IMR-90 (cell line): ENCODE measurements around the gene MFSD6L.

Experiments
- CTCF ChIP-seq: conservative IDR thresholded peaks from 2 replicates; pipeline ENCODE4 v1.5.1; 2012; ENCODE audit warnings: mild to moderate bottlenecking, low read depth, low read length, improper control_type of control experiment
- FOS ChIP-seq: fragments of 150-350 bp; IDR thresholded peaks from 2 replicates; pipeline ENCODE4 v1.6.1; 2016; ENCODE audit warnings: low read depth, low read length
- MAZ ChIP-seq: IDR thresholded peaks from 2 replicates; pipeline ENCODE4 v1.6.1; 2012; ENCODE audit warnings: low read depth, mild to moderate bottlenecking, low read length, improper control_type of control experiment, moderate library complexity, borderline replicate concordance
- POLR2A ChIP-seq: IDR thresholded peaks from 2 replicates; pipeline ENCODE4 v1.6.1; 2012; ENCODE audit warnings: mild to moderate bottlenecking, low read depth, low read length
- RAD21 ChIP-seq: IDR thresholded peaks from 2 replicates; pipeline ENCODE4 v1.6.1; 2012; ENCODE audit warnings: low read length, improper control_type of control experiment
- USF2 ChIP-seq: fragments of 150-350 bp; IDR thresholded peaks from 2 replicates; pipeline ENCODE4 v1.6.1; 2017; ENCODE audit warnings: mild to moderate bottlenecking, antibody characterized with exemption, low read length, low read depth

GRCh38 chr17:8822401-8823035 lies 23.4 kb upstream of the MFSD6L start:
- no peak for TF ChIP-seq FOS
- TF ChIP-seq RAD21: no peak
- no peak for TF ChIP-seq CTCF
- no peak for TF ChIP-seq POLR2A
- TF ChIP-seq MAZ: no peak
- no peak for TF ChIP-seq USF2
